Spleen (tissue), 11 donors: ENCODE measurements around the gene PRKCA. TPM values are rescaled to one million over a fixed set of nuclear protein-coding genes. Genes with fewer than 3 reads are reported as not detected.

Experiments used
- DNase-seq: peaks from one replicate; pipeline ENCODE4 v3.0.0-alpha.2; 2020
- H3K27ac ChIP-seq, 8 donors: fragments of 200-600 bp; sonication (generic) in 7 of 8; 1 replicate in 4 of 8; 2 replicates in 4 of 8; pipeline versions ENCODE4 v1.5.0 to v1.8.0; 2016 to 2021; ENCODE audit warnings: inconsistent platforms in 4 of 8, mild to moderate bottlenecking in 4 of 8, moderate library complexity in 1 of 8
- H3K27me3 ChIP-seq, 7 donors: fragments of 200-600 bp; sonication (generic) in 6 of 7; replicated peaks in 1 of 7; 1 replicate in 4 of 7; 2 replicates in 3 of 7; pipeline versions ENCODE4 v1.5.0 to v1.8.0; 2016 to 2021; ENCODE audit warnings: inconsistent platforms in 3 of 7, mild to moderate bottlenecking in 1 of 7
- H3K36me3 ChIP-seq, 6 donors: fragments of 200-600 bp; sonication (generic) in 5 of 6; 1 replicate in 4 of 6; 2 replicates in 2 of 6; pipeline versions ENCODE4 v1.5.0 to v1.8.0; 2016 to 2021; ENCODE audit warnings: inconsistent platforms in 2 of 6
- H3K4me1 ChIP-seq, 6 donors: fragments of 200-600 bp; sonication (generic) in 5 of 6; 1 replicate in 3 of 6; 2 replicates in 3 of 6; pipeline versions ENCODE4 v1.5.0 to v1.8.0; 2016 to 2021; ENCODE audit warnings: inconsistent platforms in 3 of 6
- H3K4me3 ChIP-seq, 8 donors: fragments of 200-600 bp; sonication (generic) in 7 of 8; 1 replicate in 4 of 8; 2 replicates in 4 of 8; pipeline versions ENCODE4 v1.5.0 to v1.8.0; 2016 to 2021; ENCODE audit warnings: inconsistent platforms in 4 of 8, mild to moderate bottlenecking in 4 of 8, moderate library complexity in 2 of 8
- H3K9me3 ChIP-seq, 8 donors: fragments of 200-600 bp; sonication (generic) in 7 of 8; 1 replicate in 4 of 8; 2 replicates in 4 of 8; pipeline versions ENCODE4 v1.5.0 to v1.8.0; 2016 to 2021; ENCODE audit warnings: inconsistent platforms in 4 of 8
- POLR2A ChIP-seq, 3 donors: fragments of 450-650 bp; IDR thresholded peaks; one replicate each; pipeline ENCODE4 v1.5.1; 2017; ENCODE audit warnings: antibody characterized with exemption in 3 of 3, mild to moderate bottlenecking in 1 of 3
- POLR2AphosphoS5 ChIP-seq, 3 donors: sonication (generic); formaldehyde crosslinking; IDR thresholded peaks; one replicate each; pipeline ENCODE4 v1.5.1; 2017; ENCODE audit warnings: antibody characterized with exemption in 3 of 3
- WGBS, 5 donors: extraction: QIAGEN DNeasy Blood & Tissue Kit in 3 of 5; methylation state at CpG; one replicate each; pipeline versions ENCODE4 v1.1.5 to v1.1.7; 2013 to 2018; 5-methylcytosine and 5-hydroxymethylcytosine counted together
- intact Hi-C: fragments of 100-400 bp; cut with DNase I; formaldehyde crosslinking; loops from one replicate; pipeline ENCODE4 v1.15.0; 2023; ENCODE audit warnings: low total_unique reads
- polyA plus RNA-seq, 3 donors: library from polyadenylated mRNA; stranded (reverse); fragments of 200-250 nt; gene quantifications; one replicate each; pipeline ENCODE4 v1.2.1, GENCODE V29; 2013
- total RNA-seq, 7 donors: library from RNA; depleted of rRNA in 3 of 7; stranded (reverse); fragments of >200 nt in 3 of 7; fragmentation: NEBNext Ultra II Directional in 4 of 7; extraction: Animal tissue kit (Norgen Biotek cat#: 25700) in 4 of 7; gene quantifications; one replicate each; pipeline versions ENCODE4 v1.1.0 to v1.2.1, GENCODE V29; 2016 to 2021
- TF ChIP-seq, protein P1 (sequence below), 11 experiments: fragments of 200-600 bp in 7 of 11; fragments of 450-650 bp in 4 of 11; sonication (generic) in 4 of 11; IDR thresholded peaks in 8 of 11; conservative IDR thresholded peaks in 3 of 11; 1 replicate in 7 of 11; 2 replicates in 4 of 11; pipeline versions ENCODE4 v1.4.0 to v1.8.0; 2016 to 2021; ENCODE audit warnings: antibody characterized with exemption in 11 of 11, inconsistent platforms in 4 of 11, mild to moderate bottlenecking in 1 of 11
- donor health status: healthy with polysubstance abuse.
- donor health status: DM: no; HTN: no; CAD: no; lungs with moderate emphysema.
- donor health status: DM: no; HTN: no; CAD: no.
- donor health status: Bipolar disorder and iron deficiency.
- donor health status: healthy.
- donor health status: DM: no; HTN: no; CAD: no.
- donor health status: DM: yes; HTN: yes; CAD: no.

The PRKCA gene
- total and polyA plus RNA-seq, 10 donors, result 1.7 to 59.7 (median 31.2) TPM

DNA sequence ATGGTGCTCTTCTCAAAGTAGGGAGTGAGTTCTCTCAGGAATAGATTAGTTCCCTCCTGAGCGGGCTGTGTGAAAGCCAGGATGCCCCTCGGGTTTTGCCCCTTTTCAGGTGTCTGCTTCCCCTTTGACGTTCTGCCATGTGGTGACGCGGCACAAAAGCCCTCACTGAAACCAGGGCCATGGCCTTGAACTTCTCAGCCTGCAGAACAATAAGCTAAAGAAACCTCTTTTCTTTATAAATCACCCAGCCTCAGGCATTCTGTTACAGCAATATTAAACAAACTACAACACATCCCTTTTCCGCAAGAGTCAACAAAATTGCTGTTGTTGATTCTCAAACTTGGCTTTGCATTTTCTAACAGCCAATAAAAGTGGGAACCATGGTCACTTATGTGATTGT is 517.1 kb downstream of the PRKCA start:
- no peak for DNase-seq
- H3K9me3 ChIP-seq, result peaks cover 0 to 24% (median 10%) of the 10 kb centered on the region in 8 donors
- H3K4me3 ChIP-seq, result no peak overlapping the region
- TF ChIP-seq, protein P1, sequence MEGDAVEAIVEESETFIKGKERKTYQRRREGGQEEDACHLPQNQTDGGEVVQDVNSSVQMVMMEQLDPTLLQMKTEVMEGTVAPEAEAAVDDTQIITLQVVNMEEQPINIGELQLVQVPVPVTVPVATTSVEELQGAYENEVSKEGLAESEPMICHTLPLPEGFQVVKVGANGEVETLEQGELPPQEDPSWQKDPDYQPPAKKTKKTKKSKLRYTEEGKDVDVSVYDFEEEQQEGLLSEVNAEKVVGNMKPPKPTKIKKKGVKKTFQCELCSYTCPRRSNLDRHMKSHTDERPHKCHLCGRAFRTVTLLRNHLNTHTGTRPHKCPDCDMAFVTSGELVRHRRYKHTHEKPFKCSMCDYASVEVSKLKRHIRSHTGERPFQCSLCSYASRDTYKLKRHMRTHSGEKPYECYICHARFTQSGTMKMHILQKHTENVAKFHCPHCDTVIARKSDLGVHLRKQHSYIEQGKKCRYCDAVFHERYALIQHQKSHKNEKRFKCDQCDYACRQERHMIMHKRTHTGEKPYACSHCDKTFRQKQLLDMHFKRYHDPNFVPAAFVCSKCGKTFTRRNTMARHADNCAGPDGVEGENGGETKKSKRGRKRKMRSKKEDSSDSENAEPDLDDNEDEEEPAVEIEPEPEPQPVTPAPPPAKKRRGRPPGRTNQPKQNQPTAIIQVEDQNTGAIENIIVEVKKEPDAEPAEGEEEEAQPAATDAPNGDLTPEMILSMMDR (IDR thresholded peaks at IDR 0.05 in 8 of 11, conservative IDR thresholded peaks at IDR 0.05 in 3 of 11), result no peak
- no peak for TF ChIP-seq POLR2A (IDR thresholded peaks at IDR 0.05)
- no peak for TF ChIP-seq POLR2AphosphoS5 (IDR thresholded peaks at IDR 0.05)
- no peaks in the 10 kb centered on the region for H3K36me3 ChIP-seq
- no peaks in the 10 kb centered on the region for H3K4me1 ChIP-seq
- WGBS, 5 donors, result 68 to 81% (median 74%) methylated on average over 6 of the region's 6 CpGs
- H3K27ac ChIP-seq, result no peak overlapping the region
- H3K27me3 ChIP-seq, result peaks cover 0 to 11% (median 0%) of the 10 kb centered on the region in 7 donors
- intact Hi-C loops, result no loop called here

DNA sequence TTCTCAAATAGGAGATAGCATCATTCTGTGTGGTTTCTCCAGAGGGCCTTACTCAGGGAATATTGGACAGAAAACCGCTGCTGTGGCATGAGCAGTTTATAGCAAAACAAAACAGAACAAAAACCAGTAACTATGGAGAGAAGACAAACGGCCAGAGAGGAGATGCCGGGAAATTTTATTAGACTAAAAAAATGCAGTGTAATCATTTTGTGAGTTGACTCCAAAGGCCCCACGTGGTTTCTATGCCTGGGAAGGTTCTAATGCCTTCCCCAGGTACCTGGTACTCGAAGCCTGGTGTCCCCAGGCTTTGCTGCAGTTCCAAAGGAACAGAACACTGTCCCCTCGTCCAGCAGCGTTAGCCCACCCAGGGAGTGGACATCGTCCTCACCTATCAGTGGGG is 519.6 kb downstream of the PRKCA start:
- H3K27ac ChIP-seq, result no peak overlapping the region
- intact Hi-C loops, result no loop called here
- no peak overlapping the region for H3K4me3 ChIP-seq
- TF ChIP-seq POLR2A (IDR thresholded peaks at IDR 0.05), result no peak
- TF ChIP-seq POLR2AphosphoS5 (IDR thresholded peaks at IDR 0.05), result no peak
- TF ChIP-seq, protein P1 (IDR thresholded peaks at IDR 0.05 in 8 of 11, conservative IDR thresholded peaks at IDR 0.05 in 3 of 11), result no peak
- no peaks in the 10 kb centered on the region for H3K36me3 ChIP-seq
- H3K4me1 ChIP-seq, result no peaks in the 10 kb centered on the region
- peaks cover 0 to 22% (median 10%) of the 10 kb centered on the region in 8 donors for H3K9me3 ChIP-seq
- DNase-seq, result no peak
- WGBS, 5 donors, result 75 to 80% (median 77%) methylated on average over 7 to 8 of the region's 8 CpGs
- H3K27me3 ChIP-seq, result peaks cover 0 to 24% (median 0%) of the 10 kb centered on the region in 7 donors

DNA sequence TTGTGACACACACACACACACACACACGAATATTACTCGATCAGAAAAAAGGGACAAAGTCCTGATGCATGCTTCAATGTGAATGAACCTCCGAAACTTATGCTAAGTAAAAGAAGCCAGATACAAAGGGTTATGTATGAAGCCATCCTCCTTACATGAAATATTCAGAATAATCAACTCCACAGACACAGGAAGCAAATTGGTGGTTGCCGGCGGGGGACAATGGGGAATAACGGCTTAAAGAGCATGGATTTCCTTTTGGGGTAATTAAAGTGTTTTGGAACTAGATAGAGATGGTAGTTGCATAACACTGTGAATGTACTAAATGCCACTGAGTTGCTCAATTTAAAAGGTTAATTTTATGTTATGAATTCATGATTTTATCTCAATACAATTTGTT is 524.4 kb downstream of the PRKCA start:
- Histone ChIP-seq H3K9me3 (no peaks in the 10 kb centered on the region), H3K36me3 (no peaks in the 10 kb centered on the region), H3K27me3 (peaks cover 0 to 68% (median 20%) of the 10 kb centered on the region in 7 donors), H3K27ac (no peak overlapping the region), H3K4me3 (no peak overlapping the region), H3K4me1 (no peaks in the 10 kb centered on the region)
- no peak for DNase-seq
- TF ChIP-seq POLR2A (IDR thresholded peaks at IDR 0.05), result no peak
- TF ChIP-seq, protein P1 (IDR thresholded peaks at IDR 0.05 in 8 of 11, conservative IDR thresholded peaks at IDR 0.05 in 3 of 11), result no peak
- no peak for TF ChIP-seq POLR2AphosphoS5 (IDR thresholded peaks at IDR 0.05)
- WGBS, 5 donors, result 65 to 72% (median 68%) methylated on average over 6 of the region's 6 CpGs
- intact Hi-C loops, result no loop called here

DNA sequence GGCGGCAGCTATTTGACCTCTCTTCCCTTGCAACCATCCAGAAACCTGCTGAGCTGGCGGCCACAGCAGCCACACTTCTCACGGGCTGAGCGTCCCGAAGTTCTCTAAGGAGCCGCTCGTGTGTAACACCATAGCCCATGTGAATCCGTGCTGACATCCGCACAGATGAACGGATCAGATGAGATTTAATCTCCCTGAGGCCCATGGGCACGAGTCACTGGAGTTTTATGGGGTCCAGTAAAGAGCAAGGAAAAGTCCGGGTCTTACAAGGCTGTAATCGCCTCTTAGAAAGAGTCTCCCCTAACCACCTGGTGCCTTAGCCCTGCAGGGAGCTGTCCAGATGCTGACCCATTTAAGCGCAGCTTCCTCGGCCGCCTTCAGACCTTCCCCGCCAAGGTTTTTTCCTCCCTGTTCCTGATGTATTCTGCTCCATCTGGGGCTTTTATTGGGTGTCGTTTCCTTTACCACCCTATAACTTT is 527.0 kb downstream of the PRKCA start:
- H3K36me3 ChIP-seq, result no peaks in the 10 kb centered on the region
- H3K27ac ChIP-seq, result no peak overlapping the region
- peaks cover 0 to 81% (median 23%) of the 10 kb centered on the region in 7 donors for H3K27me3 ChIP-seq
- H3K4me3 ChIP-seq, result no peak overlapping the region
- TF ChIP-seq, protein P1 (IDR thresholded peaks at IDR 0.05 in 8 of 11, conservative IDR thresholded peaks at IDR 0.05 in 3 of 11), result no peak
- no peak for TF ChIP-seq POLR2AphosphoS5 (IDR thresholded peaks at IDR 0.05)
- no peak for TF ChIP-seq POLR2A (IDR thresholded peaks at IDR 0.05)
- no peaks in the 10 kb centered on the region for H3K9me3 ChIP-seq
- intact Hi-C loops, result no loop called here
- no peaks in the 10 kb centered on the region for H3K4me1 ChIP-seq
- DNase-seq, result no peak
- 5 to 11% (median 7%) methylated on average over 18 of the region's 18 CpGs for WGBS, 5 donors
